LNCAP (cell line): ENCODE results near the gene CFAP45.

Experiments
- CTCF ChIP-seq: fragments of 450-650 bp; IDR thresholded peaks from 2 replicates; pipeline ENCODE4 v1.5.1; 2017; ENCODE audit warnings: mild to moderate bottlenecking

The CFAP45 gene

GRCh38 chr1:159869173-159869572 lies 30.8 kb downstream of the CFAP45 start:
- TF ChIP-seq CTCF = no peak

- TF ChIP-seq CTCF = no peak
These were observed 31.2 kb downstream of the CFAP45 start for GRCh38 chr1:159868766-159869165.

- TF ChIP-seq CTCF = no peak
These were observed 32.3 kb downstream of the CFAP45 start for GRCh38 chr1:159867664-159868026.

GRCh38 chr1:159866905-159867663 lies 32.9 kb downstream of the CFAP45 start:
- TF ChIP-seq CTCF = no peak

- no peak for TF ChIP-seq CTCF
These were observed 33.9 kb downstream of the CFAP45 start for GRCh38 chr1:159866066-159866465.

GRCh38 chr1:159864262-159864661 lies 35.7 kb downstream of the CFAP45 start:
- no peak for TF ChIP-seq CTCF

GRCh38 chr1:159862557-159862956 lies 37.4 kb downstream of the CFAP45 start, which contains the start of gene VSIG8:
TSS of gene VSIG8 (minus strand) at chr1:159862657. CDS start at chr1:159862521, 136 bp downstream.
- no peak for TF ChIP-seq CTCF

GRCh38 chr1:159862031-159862430 lies 37.9 kb downstream of the CFAP45 start:
- TF ChIP-seq CTCF = no peak
